ENCODE results near the gene KCNJ4.
"Not testable (repeated sequence)": the region's sequence is repeated elsewhere in the genome, so short reads cannot be mapped to it uniquely, and the experiment has no call there.

Gene KCNJ4

DNA sequence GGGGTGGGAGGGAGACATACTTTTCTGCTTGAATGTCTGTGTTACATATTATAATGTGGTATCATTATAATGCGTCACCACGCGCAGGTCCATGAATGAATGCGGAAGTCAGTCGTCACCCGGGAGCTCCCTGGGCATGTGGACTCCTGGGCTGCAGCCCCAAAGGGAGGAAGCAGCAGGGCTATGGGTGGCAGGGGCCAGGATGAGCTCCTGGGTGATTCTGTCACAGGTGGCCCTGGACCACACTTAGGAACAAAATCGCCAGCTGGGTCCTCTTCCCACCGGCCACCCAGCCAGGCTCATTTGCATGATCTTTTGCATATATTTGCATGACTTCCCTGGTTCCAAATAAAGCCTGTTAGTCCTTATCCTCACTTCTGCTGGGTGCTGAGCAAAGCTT lies 51.2 kb downstream of the KCNJ4 start:
- H3K4me1 Mint-ChIP-seq (ENCODE audit: low read depth), result peaks cover 7% of the 10 kb centered on the region

DNA sequence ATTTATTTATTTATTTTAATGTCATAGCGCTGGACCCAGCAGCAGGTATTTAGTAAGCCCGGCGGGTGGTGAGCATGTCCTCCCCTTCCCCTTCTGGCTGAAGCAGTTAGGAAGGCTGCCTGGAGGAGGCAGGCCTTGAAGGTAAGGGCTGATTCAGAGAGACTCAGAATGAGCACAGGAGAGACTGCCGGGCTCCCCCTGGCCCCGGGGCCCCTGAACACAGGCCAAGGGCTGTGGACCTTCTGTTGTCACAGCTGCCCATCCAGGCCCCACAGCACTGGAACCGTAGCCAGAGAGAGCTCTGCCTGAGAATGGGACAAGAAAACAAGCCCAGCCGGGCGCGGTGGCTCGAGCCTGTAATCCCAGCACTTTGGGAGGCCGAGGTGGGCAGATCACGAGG lies 52.8 kb downstream of the KCNJ4 start:
- H3K27me3 Mint-ChIP-seq, result no peaks in the 10 kb centered on the region
- H3K36me3 Mint-ChIP-seq (ENCODE audit: low read depth), result no peaks in the 10 kb centered on the region
- peaks cover 7% of the 10 kb centered on the region for H3K4me1 Mint-ChIP-seq (ENCODE audit: low read depth)
- no peak overlapping the region for H3K4me3 Mint-ChIP-seq
- H3K27ac Mint-ChIP-seq, result no peak overlapping the region
- no peaks in the 10 kb centered on the region for H3K9me3 Mint-ChIP-seq

More for the DNA sequence above, 51.2 kb downstream of the KCNJ4 start:
- no peaks in the 10 kb centered on the region for H3K9me3 Mint-ChIP-seq
- H3K36me3 Mint-ChIP-seq (ENCODE audit: low read depth), result no peaks in the 10 kb centered on the region
- no peak overlapping the region for H3K27ac Mint-ChIP-seq
- H3K27me3 Mint-ChIP-seq, result no peaks in the 10 kb centered on the region
- no peak overlapping the region for H3K4me3 Mint-ChIP-seq

DNA sequence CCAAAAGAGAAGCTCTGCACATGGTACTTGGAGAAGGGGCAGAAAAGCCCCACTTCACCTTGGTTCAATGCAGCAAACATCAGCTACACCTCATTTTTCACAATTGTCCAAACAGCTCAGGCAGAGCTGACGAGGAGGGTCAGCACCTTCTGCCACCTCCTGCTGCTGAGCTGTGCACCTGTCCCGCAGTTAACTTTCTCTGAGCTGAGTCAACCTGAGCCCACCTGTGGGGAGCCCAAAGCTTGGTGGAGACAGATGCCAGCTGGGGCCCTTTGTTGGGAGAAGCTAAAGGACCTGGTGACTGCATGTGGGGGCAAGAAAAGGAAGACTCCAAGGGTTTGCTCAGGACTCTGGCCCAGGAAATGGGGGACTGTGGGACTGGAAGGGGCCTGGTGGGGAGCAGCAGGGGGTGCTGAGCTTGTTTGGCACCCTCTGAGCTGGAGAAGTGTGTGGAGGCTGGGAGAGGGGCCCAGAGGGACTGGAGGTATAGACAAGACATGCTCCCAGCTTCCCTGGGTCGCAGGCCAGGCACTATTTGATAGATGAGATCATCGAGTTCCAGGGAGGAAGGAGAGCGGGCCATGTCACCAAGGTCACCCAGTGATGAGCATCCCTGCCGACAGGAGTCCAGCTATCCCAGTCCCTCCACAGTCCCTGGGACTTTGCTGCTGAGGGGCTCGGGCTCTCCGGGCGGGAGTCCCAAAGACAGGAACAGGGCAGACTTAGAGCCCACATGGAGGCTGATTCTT lies 53.5 kb downstream of the KCNJ4 start:
- Mint-ChIP-seq H3K9me3 (no peaks in the 10 kb centered on the region), H3K36me3 (ENCODE audit: low read depth) (no peaks in the 10 kb centered on the region), H3K27ac (no peak overlapping the region), H3K4me3 (no peak overlapping the region), H3K4me1 (ENCODE audit: low read depth) (peaks cover 11% of the 10 kb centered on the region), H3K27me3 (no peaks in the 10 kb centered on the region)

DNA sequence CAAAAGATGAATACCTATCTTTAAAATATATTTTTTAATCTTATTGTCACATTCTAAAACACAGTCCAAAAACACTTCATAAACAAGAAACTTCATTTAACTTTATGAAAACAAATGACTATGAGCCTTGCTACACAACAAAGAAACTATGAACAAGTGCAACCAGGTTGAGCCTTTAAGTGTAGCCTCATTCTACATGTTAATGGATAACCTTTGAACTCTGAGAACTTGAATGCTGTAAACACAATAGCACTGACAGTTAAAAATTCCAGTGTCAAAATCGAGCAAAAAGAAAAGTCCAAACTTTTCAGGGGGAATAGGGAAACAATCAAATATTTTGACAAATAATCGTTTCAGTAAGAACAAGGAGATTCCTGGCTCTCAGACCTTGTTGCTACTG lies 54.7 kb downstream of the KCNJ4 start:
- H3K36me3 Mint-ChIP-seq (ENCODE audit: low read depth); H3K27ac Mint-ChIP-seq; H3K27me3 Mint-ChIP-seq; H3K9me3 Mint-ChIP-seq; H3K4me3 Mint-ChIP-seq: not testable (repeated sequence)
- H3K4me1 Mint-ChIP-seq (ENCODE audit: low read depth), result peaks cover 23% of the 10 kb centered on the region

DNA sequence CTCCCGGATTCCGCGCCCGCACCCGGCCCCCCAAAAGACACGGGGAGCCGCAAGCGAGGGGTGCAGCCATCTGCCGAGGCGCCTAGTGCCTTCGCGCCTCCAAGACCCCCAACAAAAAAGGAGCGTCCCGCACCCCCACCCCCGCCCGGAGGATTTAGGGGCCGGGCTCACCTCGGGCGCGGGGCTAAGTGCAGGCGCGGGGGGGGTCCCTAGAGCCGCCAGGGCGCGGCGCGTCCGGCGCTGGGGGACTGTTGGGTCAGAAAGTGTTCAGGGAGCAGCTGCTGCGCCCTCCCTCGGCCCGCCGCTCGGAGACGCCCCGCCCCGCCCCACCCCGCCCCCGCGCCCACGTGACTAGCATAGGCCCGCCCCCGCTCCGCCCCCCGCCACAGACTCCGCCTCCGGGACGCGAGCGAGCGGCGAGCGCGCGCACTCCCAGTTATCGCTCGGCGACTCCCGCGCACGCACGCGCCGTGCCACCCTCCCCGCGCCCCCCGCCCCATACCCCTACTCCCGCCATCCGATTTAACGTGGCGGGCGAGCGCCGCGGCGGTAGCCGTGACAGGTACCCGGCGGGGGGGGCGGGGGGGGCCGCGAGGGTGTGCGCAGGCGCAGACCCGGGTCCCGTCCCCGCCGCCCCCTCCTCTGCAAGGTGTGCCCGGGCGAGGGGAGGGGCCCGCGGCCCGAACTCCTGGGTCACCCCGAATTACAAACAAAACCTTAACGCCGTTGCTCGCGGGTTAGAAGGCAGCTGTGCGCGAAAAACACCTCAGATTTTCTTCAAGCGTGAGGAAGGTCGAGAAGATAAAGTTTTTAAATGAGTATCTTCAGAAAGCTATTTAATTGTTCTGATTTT lies 56.2 kb downstream of the KCNJ4 start:
- H3K27ac Mint-ChIP-seq, result peak overlapping the region; percentile 31
- H3K4me1 Mint-ChIP-seq (ENCODE audit: low read depth), result peaks cover 37% of the 10 kb centered on the region
- H3K36me3 Mint-ChIP-seq (ENCODE audit: low read depth), result no peaks in the 10 kb centered on the region
- no peaks in the 10 kb centered on the region for H3K27me3 Mint-ChIP-seq
- peak overlapping the region; percentile 81 for H3K4me3 Mint-ChIP-seq
- H3K9me3 Mint-ChIP-seq, result no peaks in the 10 kb centered on the region

DNA sequence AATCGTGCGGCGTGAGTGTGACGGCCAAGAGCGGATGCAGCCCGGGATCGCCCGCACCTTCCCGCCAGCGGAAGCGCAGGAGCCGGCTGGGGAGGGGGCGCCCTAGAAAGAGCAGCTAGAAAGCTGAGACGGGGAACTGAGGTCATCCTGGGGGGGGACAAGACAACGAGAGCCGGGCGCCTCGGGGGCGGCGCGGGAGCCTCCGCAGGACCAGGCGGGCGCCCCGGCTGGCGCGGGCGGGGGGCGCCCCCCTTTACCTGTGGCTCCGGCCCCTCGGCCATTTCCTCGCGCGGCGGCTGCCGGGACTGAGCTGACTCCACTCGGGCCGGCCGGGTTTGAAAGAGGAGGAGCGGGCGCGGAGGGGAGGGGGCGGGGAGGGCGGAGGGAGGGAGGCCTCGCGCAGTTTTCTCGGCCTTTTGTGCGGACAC lies 56.8 kb downstream of the KCNJ4 start:
- Mint-ChIP-seq H3K4me3 (peak overlapping the region; percentile 81), H3K4me1 (ENCODE audit: low read depth) (peaks cover 43% of the 10 kb centered on the region)
- H3K36me3 Mint-ChIP-seq (ENCODE audit: low read depth); H3K27ac Mint-ChIP-seq; H3K9me3 Mint-ChIP-seq; H3K27me3 Mint-ChIP-seq: not testable (repeated sequence)

DNA sequence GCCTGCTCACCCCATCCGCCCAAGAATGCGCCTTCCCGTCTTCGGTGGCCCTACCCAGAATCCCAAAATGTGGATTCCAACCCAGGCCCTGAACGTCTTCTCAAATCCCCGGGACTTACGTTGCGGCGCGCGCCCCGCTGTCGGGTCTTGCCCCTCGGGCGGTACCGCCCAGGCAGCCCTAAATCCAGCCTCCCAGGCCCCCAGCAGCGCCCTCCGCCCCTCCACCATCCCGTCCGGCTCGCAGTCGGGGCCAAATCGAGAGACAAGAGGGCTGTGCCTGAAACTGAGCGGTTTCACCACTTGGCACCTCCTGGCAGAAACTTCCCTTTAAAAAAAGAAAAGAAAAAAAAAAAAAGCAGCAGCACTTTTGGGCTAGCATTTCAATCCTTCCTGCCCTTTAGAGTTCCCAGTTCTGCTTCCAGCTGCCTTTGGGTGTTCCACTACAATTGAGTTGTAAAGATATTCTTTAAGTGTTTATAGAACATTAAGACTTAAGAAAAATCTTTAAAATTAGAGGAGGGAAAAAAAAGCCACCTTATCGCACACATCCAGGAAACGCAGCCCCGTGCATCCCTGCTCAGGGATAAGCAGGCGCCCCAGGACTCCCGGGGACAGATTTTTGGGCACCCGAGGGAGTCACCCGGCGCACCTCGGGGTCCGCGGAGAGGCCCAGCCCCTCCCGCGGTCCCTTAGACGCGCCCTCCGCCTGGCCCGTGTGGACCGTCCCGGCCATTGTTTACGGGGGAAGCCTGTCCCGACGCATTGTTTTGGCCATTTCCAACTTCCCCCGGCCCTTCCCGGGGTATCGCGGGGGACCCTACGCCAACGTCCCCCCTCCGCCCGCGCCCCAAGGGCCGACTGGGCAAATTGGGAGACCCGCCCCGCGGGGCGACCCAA lies 57.6 kb downstream of the KCNJ4 start:
- H3K36me3 Mint-ChIP-seq (ENCODE audit: low read depth), result no peaks in the 10 kb centered on the region
- no peaks in the 10 kb centered on the region for H3K27me3 Mint-ChIP-seq
- H3K4me1 Mint-ChIP-seq (ENCODE audit: low read depth), result peaks cover 50% of the 10 kb centered on the region
- H3K4me3 Mint-ChIP-seq, result peak overlapping the region; percentile 66
- H3K9me3 Mint-ChIP-seq, result no peaks in the 10 kb centered on the region
- no peak overlapping the region for H3K27ac Mint-ChIP-seq

DNA sequence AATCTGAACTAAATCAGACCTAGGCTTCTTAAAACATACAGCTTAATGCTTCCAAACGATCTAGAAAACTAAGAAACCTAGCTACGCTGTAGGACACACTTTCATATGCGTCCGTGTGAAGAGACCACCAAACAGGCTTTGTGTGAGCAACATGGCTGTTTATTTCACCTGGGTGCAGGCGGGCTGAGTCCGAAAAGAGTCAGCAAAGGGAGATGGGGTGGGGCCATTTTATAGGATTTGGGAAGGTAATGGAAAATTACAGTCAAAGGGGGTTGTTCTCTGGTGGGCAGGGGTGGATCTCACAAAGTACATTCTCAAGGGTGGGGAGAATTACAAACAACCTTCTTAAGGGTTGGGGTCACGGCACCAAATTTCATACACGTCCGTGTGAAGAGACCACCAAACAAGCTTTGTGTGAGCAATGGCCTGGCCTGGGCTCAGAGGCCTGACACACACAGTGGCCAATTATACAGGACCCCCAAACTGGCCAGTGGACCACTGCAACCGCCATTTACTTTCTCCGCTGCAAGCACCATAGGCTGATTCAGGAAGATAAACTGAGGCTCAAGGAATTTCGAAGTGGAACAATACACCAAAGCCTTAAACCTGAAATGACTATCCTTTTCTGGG lies 58.4 kb downstream of the KCNJ4 start:
- H3K27ac Mint-ChIP-seq; H3K36me3 Mint-ChIP-seq (ENCODE audit: low read depth); H3K27me3 Mint-ChIP-seq; H3K9me3 Mint-ChIP-seq: not testable (repeated sequence)
- Mint-ChIP-seq H3K4me3 (peak overlapping the region; percentile 68), H3K4me1 (ENCODE audit: low read depth) (peaks cover 50% of the 10 kb centered on the region)

DNA sequence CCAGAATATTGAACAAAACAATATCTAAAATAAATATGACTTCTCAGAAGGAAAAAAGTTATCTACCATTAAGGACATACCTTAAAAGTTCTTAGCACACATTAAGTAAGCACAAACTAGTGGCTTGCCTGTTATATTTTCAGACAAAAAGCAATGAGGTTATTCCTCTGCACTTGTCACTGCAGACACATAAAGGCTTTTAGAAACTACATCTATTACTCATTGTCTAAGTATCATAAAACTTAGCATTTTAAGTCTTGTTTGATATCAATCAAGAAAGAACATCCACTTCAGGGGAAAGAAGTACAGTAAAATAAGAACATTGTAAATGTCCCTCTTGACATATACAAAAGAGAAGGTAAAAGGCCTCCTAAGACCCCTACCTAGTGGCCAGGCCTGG lies 59.1 kb downstream of the KCNJ4 start:
- not testable (repeated sequence) for H3K27me3 Mint-ChIP-seq; H3K36me3 Mint-ChIP-seq (ENCODE audit: low read depth); H3K27ac Mint-ChIP-seq; H3K9me3 Mint-ChIP-seq
- peaks cover 50% of the 10 kb centered on the region for H3K4me1 Mint-ChIP-seq (ENCODE audit: low read depth)
- H3K4me3 Mint-ChIP-seq, result peak overlapping the region; percentile 68

DNA sequence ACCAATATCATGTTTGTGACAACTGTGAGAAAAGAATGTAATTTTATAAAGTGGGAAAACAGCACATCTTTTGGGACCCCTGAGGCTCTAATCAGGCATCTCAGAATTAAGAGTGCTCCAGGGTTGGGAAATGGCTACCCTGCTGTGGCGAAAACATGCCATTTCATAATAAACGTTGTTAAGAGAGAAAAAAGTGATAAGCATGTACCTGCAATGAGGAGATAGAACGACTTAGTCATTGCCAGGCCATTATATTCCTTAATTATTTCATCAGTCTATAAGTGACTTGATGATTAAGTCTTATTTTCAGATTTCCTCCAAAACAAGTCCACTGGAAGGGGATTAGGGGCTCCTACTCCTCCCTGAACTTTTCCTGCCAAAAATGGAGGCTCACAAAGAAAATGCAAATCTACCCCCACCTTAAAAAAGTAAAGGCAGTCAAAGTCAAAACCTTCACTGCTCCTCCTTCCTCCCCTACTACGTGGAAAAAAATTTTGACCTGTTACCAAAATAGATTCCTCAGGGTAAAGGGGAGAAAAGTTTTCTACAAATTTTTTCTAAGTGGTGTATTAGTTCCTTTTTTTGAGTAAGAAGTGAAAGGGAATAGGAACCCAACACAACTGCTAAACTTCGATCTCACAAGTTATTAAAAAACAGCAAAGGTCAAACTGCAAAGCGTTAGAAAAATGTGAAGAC lies 59.9 kb downstream of the KCNJ4 start:
- not testable (repeated sequence) for H3K36me3 Mint-ChIP-seq (ENCODE audit: low read depth); H3K9me3 Mint-ChIP-seq; H3K27me3 Mint-ChIP-seq
- H3K4me1 Mint-ChIP-seq (ENCODE audit: low read depth), result peaks cover 59% of the 10 kb centered on the region
- peak overlapping the region; percentile 50 for H3K4me3 Mint-ChIP-seq
- peak overlapping the region; percentile 42 for H3K27ac Mint-ChIP-seq

DNA sequence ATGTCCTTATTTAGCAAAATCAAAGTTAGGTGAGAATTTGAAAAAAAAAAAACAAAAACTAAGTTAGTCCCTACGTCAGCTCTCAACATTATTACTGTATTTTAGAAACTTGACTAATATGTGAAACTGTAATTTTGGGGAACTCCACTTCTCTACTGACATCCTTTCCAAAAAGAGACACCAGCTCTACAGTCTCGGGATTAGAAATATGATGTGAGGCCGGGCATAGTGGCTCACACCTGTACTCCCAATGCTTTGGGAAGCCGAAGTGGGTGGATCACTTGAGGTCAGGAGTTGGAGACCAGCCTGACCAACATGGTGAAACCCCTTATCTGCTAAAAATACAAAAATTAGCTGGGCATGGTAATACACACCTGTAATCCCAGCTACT lies 65.6 kb downstream of the KCNJ4 start:
- H3K27ac Mint-ChIP-seq; H3K36me3 Mint-ChIP-seq (ENCODE audit: low read depth); H3K4me3 Mint-ChIP-seq; H3K27me3 Mint-ChIP-seq; H3K9me3 Mint-ChIP-seq: not testable (repeated sequence)
- H3K4me1 Mint-ChIP-seq (ENCODE audit: low read depth), result peaks cover 38% of the 10 kb centered on the region

DNA sequence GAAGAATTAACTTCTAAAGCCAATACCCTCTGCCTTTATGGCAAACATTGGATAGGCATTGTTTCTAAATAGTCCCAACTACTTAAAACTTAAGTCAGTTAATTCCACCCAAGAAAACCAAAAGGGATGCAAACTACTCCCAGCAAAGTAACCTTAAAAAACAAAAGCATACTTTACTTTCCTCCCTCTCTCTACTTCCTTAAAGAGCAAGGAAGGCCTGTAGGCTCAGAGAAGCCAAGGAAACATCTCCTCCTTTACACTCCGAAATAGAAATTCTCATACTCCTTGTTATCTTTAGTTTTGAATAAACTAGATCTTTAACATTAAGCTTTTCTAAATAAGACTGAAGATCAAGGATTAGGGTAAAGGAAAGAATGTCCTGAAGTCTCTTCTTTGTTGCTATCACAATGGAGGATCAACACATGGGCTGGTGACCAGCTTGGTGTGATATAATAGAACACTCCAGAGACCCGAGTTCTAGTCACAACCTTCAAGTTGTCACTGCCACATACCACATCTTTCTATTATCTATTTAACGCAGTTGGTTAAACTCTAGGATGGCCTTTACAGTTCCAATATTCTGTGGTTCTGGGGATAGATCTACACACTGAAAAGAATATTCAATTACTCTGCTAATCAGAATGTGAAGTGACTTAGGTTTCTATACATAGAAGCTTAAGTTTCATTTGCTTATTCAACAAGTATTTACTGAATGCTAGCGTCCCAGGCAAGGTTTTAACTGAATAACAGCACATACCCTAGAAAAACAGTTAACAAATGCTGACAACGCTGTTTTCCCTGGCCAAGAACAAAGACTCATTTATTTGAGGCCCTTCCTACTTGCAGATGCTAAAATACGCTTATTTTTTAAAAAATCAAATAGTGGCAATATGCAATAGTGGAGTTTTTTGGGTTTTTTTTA lies 66.2 kb downstream of the KCNJ4 start:
- H3K4me1 Mint-ChIP-seq (ENCODE audit: low read depth), result peaks cover 32% of the 10 kb centered on the region
- not testable (repeated sequence) for H3K9me3 Mint-ChIP-seq; H3K36me3 Mint-ChIP-seq (ENCODE audit: low read depth); H3K4me3 Mint-ChIP-seq; H3K27ac Mint-ChIP-seq; H3K27me3 Mint-ChIP-seq

DNA sequence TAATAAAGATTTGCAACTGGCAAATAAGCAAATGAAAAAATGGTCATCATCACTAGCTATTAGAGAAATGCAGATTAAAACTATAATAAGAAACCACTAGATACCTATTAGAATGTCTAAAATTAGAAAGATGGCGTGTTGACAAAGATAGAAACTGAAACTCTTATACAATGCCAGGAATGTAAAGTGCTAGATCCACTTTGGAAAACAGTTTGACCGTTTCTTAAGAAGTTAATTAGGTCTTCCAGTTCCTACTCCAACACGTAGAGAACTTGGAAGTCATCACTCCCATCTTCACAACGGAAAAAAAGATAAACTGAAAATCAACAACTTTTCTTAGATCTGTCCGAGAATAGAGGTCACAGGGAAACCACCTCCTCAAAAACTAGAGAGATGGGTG lies 68.1 kb downstream of the KCNJ4 start:
- peaks cover 19% of the 10 kb centered on the region for H3K4me1 Mint-ChIP-seq (ENCODE audit: low read depth)
- not testable (repeated sequence) for H3K4me3 Mint-ChIP-seq; H3K36me3 Mint-ChIP-seq (ENCODE audit: low read depth); H3K27ac Mint-ChIP-seq; H3K27me3 Mint-ChIP-seq; H3K9me3 Mint-ChIP-seq

Data from stimulated activated naive CD8-positive, alpha-beta T cell treated with anti-CD3 and anti-CD28 coated beads, Interleukin-15, Interleukin-2, amounts not matched to agents 100 ng/mL and 50 ng/mL, for 24 hours (primary cell).